HAP-1 (cell line): Measurements from ENCODE around the gene PRKAR1B.

Experiments
- DNase-seq, 2 experiments: peaks; one replicate each; pipeline ENCODE4 v3.0.0-alpha.2; 2016 to 2020; ENCODE audit warnings: low spot score in 2 of 2
- H3K27me3 ChIP-seq: fragments of 250-450 bp; sonication (Bioruptor Pico); 2 replicates; pipeline ENCODE4 v1.5.1; 2020; ENCODE audit warnings: low read depth, mild to moderate bottlenecking, moderate library complexity
- H3K36me3 ChIP-seq: fragments of 250-450 bp; sonication (Bioruptor Pico); replicated peaks from 2 replicates; pipeline ENCODE4 v1.5.1; 2020; ENCODE audit warnings: mild to moderate bottlenecking
- H3K4me1 ChIP-seq: fragments of 250-450 bp; sonication (Bioruptor Pico); 2 replicates; pipeline ENCODE4 v1.5.1; 2020; ENCODE audit warnings: mild to moderate bottlenecking
- H3K4me3 ChIP-seq: fragments of 250-450 bp; sonication (Bioruptor Pico); 2 replicates; pipeline ENCODE4 v1.5.1; 2020; ENCODE audit warnings: mild to moderate bottlenecking, moderate library complexity
- H3K9me3 ChIP-seq: fragments of 250-450 bp; sonication (Bioruptor Pico); 2 replicates; pipeline ENCODE4 v1.5.1; 2020; ENCODE audit warnings: mild to moderate bottlenecking, moderate library complexity
- in situ Hi-C: fragments of 300-500 bp; cut with MboI; formaldehyde crosslinking; loops from 3 replicates; pipeline ENCODE4 v1.14.3; 2020; ENCODE audit warnings: low sequenced_read_pairs, inconsistent platforms, mixed read lengths

The PRKAR1B gene

DNA sequence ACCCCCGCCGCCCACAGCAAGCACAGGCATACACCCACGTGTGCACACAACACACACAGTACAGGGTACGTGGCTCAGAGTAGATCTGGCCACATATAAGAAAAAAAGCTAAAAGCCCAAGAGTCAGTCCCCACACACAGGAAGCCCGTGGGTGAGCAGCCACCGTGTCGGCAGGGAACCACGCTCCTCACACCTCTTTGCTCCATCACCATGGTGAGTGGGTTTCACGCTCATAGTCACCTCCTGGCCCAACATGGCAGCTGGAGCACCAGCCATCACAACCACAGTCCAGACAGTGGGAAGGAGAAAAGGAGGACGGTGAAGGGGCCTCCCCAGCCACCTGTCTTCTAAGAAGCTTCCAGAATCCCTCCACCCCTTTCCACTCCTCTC is 131.5 kb downstream of the PRKAR1B start:
- in situ Hi-C loops, result no loop called here
- H3K36me3 ChIP-seq, result no peaks in the 10 kb centered on the region
- DNase-seq, result no peak

GRCh38 chr7:594920-595620 is 132.0 kb downstream of the PRKAR1B start:
- Histone ChIP-seq H3K36me3 (no peaks in the 10 kb centered on the region), H3K9me3 (no peaks in the 10 kb centered on the region), H3K4me1 (peaks cover 10% of the 10 kb centered on the region), H3K27me3 (no peaks in the 10 kb centered on the region), H3K4me3 (no peak overlapping the region)
- in situ Hi-C loops, result no loop called here
- DNase-seq, result no peak

More for the DNA sequence above, 131.5 kb downstream of the PRKAR1B start:
- no peaks in the 10 kb centered on the region for H3K27me3 ChIP-seq
- H3K4me1 ChIP-seq, result peaks cover 10% of the 10 kb centered on the region
- no peak overlapping the region for H3K4me3 ChIP-seq
- no peaks in the 10 kb centered on the region for H3K9me3 ChIP-seq

DNA sequence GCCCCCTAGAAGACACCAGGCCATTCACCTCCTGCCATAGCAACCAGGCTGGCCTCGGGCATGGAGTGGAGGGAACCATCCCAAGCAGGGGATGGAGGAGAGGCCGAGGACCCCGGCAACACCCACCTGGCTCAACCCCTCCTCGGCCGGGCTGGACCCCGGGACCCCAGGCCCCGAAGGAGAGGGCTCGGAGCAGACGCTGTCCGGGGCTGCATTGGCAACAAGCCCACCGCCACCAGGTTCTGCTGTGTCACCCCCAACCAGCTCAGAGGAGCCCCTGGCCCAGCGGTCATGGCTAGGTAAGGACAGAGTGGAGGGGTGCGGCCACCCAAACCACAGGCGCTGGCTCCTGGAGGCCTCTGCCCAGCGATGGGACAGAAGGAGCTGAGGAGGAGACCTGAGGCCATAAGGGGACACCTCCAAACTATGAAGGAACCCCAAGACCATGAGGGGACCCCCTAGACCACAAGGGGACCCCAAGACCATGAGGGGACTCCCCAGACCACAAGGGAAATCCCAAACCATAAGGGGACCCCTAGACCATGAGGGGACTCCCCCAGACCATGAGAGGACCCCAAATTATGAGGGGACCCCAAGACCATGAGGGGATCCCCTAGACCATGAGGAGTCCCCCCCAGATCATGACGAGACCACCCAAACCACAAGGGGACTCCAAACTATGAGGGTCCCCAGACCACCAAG is 132.7 kb downstream of the PRKAR1B start:
- peaks cover 10% of the 10 kb centered on the region for H3K4me1 ChIP-seq
- H3K36me3 ChIP-seq, result no peaks in the 10 kb centered on the region

GRCh38 chr7:593324-594115 is 133.6 kb downstream of the PRKAR1B start:
- no peak overlapping the region for H3K4me3 ChIP-seq
- no peaks in the 10 kb centered on the region for H3K9me3 ChIP-seq
- peaks cover 10% of the 10 kb centered on the region for H3K4me1 ChIP-seq
- no peaks in the 10 kb centered on the region for H3K27me3 ChIP-seq
- in situ Hi-C loops, result no loop called here
- no peak for DNase-seq
- H3K36me3 ChIP-seq, result no peaks in the 10 kb centered on the region

More for the DNA sequence above, 132.7 kb downstream of the PRKAR1B start:
- H3K27me3 ChIP-seq, result no peaks in the 10 kb centered on the region
- H3K9me3 ChIP-seq, result no peaks in the 10 kb centered on the region
- no peak for DNase-seq
- no peak overlapping the region for H3K4me3 ChIP-seq
- in situ Hi-C loops, result no loop called here

DNA sequence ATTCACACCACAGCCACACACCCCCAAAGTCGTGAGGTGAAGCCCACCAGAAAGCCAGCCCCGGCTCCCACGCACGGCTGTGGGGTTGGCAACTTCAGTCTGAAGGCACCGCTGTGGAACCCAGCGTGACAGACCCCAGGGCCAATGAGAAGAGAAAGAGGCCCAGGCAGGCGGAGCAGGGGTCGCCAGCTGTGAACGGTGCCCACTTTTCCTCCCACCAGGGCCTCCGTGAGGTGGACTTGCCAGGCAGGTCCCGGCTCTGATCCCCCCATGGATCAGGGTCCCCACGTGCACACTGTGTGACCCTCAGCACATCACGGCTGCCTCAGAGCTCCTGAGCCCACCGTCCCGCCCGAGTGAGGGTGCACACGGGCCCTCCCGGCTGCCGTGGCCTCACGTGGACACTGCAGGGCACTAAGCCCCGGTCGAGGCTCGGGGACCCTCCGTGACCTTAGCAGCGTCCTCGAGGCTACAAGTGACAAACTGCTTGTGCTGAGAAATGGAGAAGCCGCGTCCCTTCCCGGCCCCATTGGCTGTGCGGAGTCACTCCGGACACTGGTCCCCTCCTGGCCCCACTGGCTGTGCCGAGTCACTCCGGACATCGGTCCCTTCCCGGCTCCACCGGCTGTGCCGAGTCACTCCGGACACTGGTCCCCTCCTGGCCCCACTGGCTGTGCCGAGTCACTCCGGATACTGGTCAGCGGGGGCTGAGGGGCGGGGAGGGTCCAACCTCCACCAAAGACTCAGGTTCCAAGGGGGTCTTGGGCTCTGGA is 135.0 kb downstream of the PRKAR1B start:
- Histone ChIP-seq H3K4me1 (peaks cover 6% of the 10 kb centered on the region), H3K9me3 (no peaks in the 10 kb centered on the region), H3K27me3 (no peaks in the 10 kb centered on the region), H3K36me3 (no peaks in the 10 kb centered on the region), H3K4me3 (no peak overlapping the region)
- in situ Hi-C loops, result no loop called here
- no peak for DNase-seq

DNA sequence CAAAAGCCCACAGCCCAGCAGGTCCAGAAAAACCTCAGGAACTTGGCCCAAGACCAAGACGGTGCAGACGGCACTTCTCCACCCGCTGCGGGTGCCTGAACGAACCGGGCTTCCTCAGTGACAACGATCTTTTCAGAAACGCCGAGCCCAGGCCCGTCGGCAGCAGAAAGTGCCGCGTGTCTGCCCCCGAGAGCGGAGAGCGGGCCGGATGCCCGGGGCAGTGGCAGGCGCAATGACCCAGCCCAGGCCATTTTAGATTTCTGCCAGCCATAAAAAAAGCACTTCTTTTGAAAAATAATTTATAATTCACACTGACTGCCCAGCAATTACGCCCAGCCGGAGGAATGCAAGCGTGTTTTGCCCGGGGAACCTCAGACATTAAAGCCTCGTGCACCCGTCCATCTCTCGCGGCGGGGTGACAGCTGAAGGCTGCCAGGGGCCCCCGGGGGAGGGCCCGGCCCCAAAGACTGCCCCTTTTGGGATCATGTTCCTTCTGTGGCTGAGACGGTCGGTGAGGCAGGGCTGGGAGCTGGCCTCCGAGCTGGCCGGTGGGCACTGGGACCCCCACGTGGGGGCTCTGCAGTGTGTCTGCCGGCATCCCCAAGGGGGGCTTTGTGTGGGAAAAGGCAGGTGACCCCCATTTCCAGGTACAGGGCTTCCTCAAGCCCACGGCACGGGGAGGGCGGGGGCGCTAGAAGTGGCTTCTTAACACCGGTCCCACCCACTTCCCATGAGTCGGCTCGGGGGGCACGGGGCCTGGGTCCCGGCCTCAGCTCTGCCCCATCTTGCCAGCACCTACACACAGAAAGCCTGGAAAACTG is 136.1 kb downstream of the PRKAR1B start:
- Histone ChIP-seq H3K9me3 (no peaks in the 10 kb centered on the region), H3K36me3 (no peaks in the 10 kb centered on the region), H3K27me3 (no peaks in the 10 kb centered on the region), H3K4me3 (no peak overlapping the region), H3K4me1 (no peaks in the 10 kb centered on the region)
- in situ Hi-C loops, result no loop called here
- no peak for DNase-seq

DNA sequence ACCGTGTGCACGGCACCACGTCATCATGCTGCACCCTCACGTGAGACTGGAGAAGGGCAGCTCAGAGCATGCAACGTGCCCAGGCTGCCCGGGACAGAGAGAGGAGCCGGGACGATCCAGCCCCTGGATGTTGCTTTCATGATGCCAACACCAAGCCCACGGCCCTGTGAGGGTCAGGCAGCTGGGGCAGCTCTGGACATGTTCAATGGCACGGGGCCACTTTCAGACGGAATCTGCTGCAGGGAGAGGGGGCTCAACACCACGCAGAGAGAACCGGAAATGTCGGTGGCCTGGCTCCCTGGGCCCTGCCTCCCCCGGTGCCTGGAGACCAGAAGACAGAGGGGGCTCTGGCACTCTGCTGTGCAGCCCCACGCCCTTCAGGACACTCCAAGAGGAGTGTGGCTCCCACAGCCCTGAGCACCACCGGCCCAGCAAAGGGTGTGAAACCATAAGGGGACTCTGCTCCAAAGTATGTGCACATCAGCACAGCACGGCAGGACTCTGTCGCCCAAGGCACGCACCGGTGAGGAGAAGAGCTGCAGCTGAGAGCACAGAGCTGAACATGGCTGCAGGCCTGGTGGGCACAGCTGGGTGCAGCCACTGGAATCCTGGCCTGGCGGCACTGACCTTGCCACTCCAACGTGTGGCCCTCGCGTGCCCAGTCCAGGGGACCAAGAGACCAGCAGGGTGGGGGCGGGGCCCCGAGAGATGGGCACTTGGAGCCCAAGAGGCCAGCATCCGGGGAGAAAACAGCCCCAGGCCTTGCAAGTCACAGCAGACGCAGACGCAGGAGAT is 137.1 kb downstream of the PRKAR1B start:
- Histone ChIP-seq H3K27me3 (no peaks in the 10 kb centered on the region), H3K36me3 (no peaks in the 10 kb centered on the region), H3K4me1 (no peaks in the 10 kb centered on the region), H3K4me3 (no peak overlapping the region), H3K9me3 (no peaks in the 10 kb centered on the region)
- DNase-seq, result no peak
- in situ Hi-C loops, result no loop called here

GRCh38 chr7:587767-588166 is 139.3 kb downstream of the PRKAR1B start:
- Histone ChIP-seq H3K9me3 (no peaks in the 10 kb centered on the region), H3K4me1 (no peaks in the 10 kb centered on the region), H3K27me3 (no peaks in the 10 kb centered on the region), H3K4me3 (no peak overlapping the region), H3K36me3 (no peaks in the 10 kb centered on the region)
- in situ Hi-C loops, result no loop called here
- DNase-seq, result no peak

- no peaks in the 10 kb centered on the region for H3K9me3 ChIP-seq
- no peaks in the 10 kb centered on the region for H3K4me1 ChIP-seq
- no peak overlapping the region for H3K4me3 ChIP-seq
- DNase-seq, result no peak
- H3K27me3 ChIP-seq, result no peaks in the 10 kb centered on the region
- H3K36me3 ChIP-seq, result no peaks in the 10 kb centered on the region
- in situ Hi-C loops, result no loop called here
These were observed 140.6 kb downstream of the PRKAR1B start for GRCh38 chr7:586494-586893.

- in situ Hi-C loops, result no loop called here
- no peaks in the 10 kb centered on the region for H3K27me3 ChIP-seq
- no peak overlapping the region for H3K4me3 ChIP-seq
- no peak for DNase-seq
- H3K36me3 ChIP-seq, result no peaks in the 10 kb centered on the region
- no peaks in the 10 kb centered on the region for H3K4me1 ChIP-seq
- H3K9me3 ChIP-seq, result no peaks in the 10 kb centered on the region
These were observed 141.2 kb downstream of the PRKAR1B start for GRCh38 chr7:585873-586272.

- in situ Hi-C loops, result no loop called here
- Histone ChIP-seq H3K27me3 (no peaks in the 10 kb centered on the region), H3K4me3 (no peak overlapping the region), H3K9me3 (no peaks in the 10 kb centered on the region), H3K4me1 (no peaks in the 10 kb centered on the region), H3K36me3 (no peaks in the 10 kb centered on the region)
- no peak for DNase-seq
These were observed 141.8 kb downstream of the PRKAR1B start for GRCh38 chr7:585229-585711.

DNA sequence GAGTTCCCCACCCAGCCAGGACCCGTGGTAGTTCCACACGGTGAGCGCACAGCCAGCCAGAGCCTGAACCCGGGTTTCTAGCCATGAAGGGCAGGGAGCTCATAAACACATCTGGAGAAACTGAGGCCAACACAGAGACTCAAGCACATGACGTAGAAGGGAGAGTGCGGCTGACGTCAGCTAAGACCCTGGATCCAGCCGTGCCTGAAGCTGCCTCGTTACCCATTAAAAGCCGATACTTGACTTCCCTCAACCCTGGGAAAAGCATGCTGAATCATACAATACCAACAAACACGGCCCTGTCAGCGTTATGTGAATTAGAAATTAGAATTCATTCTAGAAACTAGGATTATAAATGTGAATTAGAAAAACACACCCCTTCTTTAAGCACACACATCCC is 142.3 kb downstream of the PRKAR1B start:
- in situ Hi-C loops, result no loop called here
- no peaks in the 10 kb centered on the region for H3K4me1 ChIP-seq
- H3K4me3 ChIP-seq, result no peak overlapping the region
- H3K27me3 ChIP-seq, result no peaks in the 10 kb centered on the region
- DNase-seq, result no peak
- no peaks in the 10 kb centered on the region for H3K36me3 ChIP-seq
- H3K9me3 ChIP-seq, result no peaks in the 10 kb centered on the region
